SK-N-SH treated with all-trans-retinoic acid at 6 μM for 48 hours (cell line): ENCODE data around the gene OSCAR.

ENCODE experiments used
- BACH2 ChIP-seq: fragments of 250-450 bp; sonication (Bioruptor Pico); IDR thresholded peaks from 2 replicates; pipeline ENCODE4 v1.9.0; 2021; ENCODE audit warnings: mild to moderate bottlenecking, borderline replicate concordance
- TOX ChIP-seq: fragments of 250-450 bp; sonication (Bioruptor Pico); IDR thresholded peaks from 2 replicates; pipeline ENCODE4 v1.8.0; 2021; ENCODE audit warnings: mild to moderate bottlenecking, moderate library complexity, borderline replicate concordance
- ZFP3 ChIP-seq: fragments of 250-450 bp; sonication (Bioruptor Pico); IDR thresholded peaks from 2 replicates; pipeline ENCODE4 v1.5.0; 2020; ENCODE audit warnings: mild to moderate bottlenecking, moderate library complexity
- TF ChIP-seq, protein P1 (sequence below): fragments of 250-450 bp; sonication (Bioruptor Pico); IDR thresholded peaks from 2 replicates; pipeline ENCODE4 v1.5.1; 2020; ENCODE audit warnings: low read depth, mild to moderate bottlenecking, moderate library complexity

DNA sequence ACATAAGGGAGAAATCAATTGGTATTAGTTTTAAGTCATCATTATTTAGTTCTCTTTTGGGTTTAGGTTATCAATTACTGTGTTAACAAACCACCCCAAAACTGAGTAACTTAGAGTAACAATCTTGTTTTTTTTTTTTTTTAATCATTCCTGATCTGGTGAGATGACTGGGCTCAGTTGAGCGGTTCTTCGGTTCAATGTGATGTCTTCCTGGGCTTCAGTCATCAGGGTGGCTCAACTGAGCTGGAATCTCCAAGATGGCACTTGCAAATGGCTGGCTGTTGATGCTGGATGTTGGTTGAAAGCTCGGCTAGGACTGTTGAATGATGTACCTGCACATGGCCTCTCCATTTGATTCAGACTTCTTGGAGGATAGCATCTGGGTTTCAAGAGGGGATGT, 16.2 kb downstream of the OSCAR start:
- TF ChIP-seq, protein P1, sequence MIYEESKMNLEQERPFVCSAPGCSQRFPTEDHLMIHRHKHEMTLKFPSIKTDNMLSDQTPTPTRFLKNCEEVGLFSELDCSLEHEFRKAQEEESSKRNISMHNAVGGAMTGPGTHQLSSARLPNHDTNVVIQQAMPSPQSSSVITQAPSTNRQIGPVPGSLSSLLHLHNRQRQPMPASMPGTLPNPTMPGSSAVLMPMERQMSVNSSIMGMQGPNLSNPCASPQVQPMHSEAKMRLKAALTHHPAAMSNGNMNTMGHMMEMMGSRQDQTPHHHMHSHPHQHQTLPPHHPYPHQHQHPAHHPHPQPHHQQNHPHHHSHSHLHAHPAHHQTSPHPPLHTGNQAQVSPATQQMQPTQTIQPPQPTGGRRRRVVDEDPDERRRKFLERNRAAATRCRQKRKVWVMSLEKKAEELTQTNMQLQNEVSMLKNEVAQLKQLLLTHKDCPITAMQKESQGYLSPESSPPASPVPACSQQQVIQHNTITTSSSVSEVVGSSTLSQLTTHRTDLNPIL (CRISPR knock-in tag): no peak
- TF ChIP-seq ZFP3: no peak
- TF ChIP-seq TOX (CRISPR knock-in tag): no peak
- TF ChIP-seq BACH2 (CRISPR knock-in tag): no peak
